Stimulated activated CD8-positive, alpha-beta memory T cell treated with anti-CD3 and anti-CD28 coated beads, Interleukin-2, amount 100 ng/mL, for 48 hours (primary cell): ENCODE measurements around the gene GAB2.
"Not testable (repeated sequence)": the region's sequence is repeated elsewhere in the genome, so short reads cannot be mapped to it uniquely, and the experiment has no call there.

Experiments used
- DNase-seq, 2 donors: peaks; one replicate each; pipeline ENCODE4 v3.0.0-alpha.2; 2020; ENCODE audit warnings: low read depth in 2 of 2

The GAB2 gene

DNA sequence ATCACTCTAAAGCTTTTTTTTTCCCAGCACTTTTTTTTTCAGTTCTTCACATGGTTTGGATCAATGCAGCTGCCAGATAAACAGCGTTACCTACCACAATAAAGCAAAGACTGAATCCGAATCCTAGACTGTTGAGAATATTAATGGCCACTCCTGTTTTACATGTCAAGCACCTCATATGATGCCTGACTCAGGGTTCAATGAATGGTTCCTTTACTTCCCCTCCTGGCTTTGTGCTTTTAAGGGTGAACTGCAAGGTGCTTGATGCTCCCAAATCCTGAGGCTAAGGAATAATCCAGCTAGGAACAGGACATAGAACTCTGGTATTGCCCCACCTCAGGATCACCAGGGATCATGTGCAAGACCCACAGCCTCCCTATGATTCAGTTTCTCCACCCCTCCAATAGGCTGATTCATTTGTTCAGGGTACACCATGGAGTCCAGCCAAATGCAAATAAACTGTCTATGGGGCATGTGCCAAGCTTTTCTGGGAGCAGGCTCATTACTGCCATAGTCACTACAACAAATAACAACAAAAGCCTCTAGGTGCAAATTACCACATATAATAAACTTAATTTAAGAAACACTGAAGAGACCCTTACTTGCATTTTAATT is 104.3 kb downstream of the GAB2 start:
- DNase-seq: no peak

- DNase-seq: no peak
Measured at GRCh38 chr11:78312712-78313111, 104.9 kb downstream of the GAB2 start.

DNA sequence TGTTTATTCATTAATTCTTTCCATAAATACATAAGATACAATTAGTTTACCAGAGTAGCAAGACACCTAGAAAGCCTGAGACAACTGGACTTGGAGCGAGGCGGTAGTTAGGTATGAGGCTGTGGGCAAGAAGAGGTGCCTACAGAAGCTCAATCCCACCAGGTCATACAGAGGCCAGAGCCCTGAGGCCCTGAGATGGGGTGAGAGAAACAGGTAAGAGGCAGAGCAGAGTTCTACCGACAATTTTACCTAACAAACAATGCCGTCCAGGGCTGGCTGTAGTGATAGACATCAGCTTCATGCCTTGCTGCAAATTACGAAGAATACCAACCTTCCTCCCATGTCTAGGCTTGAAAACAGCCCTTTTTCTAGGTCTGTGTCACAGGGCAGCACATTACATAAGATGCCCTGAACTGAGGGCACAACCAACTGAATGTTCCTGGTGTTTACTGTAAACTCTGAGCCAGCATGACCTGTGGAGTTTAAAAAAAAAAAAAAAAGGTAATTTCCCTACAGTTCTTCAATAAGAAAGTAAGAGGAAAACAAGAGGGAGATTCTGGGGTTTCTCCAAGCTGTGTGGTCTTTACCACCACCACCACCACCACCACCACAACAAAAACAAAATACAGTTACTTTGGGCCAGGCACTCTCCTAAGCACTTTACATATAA is 105.8 kb downstream of the GAB2 start:
- DNase-seq: no peak

GRCh38 chr11:78310500-78310909 is 107.1 kb downstream of the GAB2 start:
- no peak for DNase-seq

- DNase-seq: no peak
Measured at GRCh38 chr11:78304201-78304600, 113.4 kb downstream of the GAB2 start.

DNA sequence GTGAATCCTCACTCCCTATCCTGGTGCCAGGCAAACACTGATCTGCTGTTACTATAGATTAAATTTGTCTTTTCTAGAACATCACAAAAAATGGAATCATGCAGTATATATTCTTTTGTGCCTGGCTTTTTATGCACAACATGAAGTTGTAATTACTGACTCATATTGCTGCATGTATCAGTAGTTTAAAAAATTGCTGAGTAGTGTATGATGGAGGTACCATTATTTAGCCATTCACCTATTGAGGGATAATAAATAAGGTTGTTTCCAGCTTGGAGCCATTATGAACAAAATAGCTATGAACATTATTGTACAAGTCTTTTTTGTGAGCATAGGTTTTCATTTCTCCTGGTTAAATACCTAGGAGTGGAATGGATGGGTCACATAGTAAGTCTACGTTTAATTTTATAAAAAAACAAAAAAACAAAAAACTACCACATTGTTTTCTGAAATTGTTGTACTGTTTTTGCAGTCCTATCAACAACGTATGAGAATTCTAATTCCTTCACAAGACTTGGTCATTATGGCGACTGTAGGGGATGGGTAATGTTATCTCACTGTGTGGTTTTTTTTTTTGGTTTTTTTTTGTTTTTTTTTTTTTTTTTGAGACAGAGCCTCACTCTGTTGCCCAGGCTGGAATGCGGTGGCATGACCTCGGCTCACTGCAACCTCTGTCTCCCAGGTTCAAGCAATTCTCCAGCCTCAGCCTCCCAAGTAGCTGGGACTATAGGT is 117.3 kb downstream of the GAB2 start:
- no peak for DNase-seq

DNA sequence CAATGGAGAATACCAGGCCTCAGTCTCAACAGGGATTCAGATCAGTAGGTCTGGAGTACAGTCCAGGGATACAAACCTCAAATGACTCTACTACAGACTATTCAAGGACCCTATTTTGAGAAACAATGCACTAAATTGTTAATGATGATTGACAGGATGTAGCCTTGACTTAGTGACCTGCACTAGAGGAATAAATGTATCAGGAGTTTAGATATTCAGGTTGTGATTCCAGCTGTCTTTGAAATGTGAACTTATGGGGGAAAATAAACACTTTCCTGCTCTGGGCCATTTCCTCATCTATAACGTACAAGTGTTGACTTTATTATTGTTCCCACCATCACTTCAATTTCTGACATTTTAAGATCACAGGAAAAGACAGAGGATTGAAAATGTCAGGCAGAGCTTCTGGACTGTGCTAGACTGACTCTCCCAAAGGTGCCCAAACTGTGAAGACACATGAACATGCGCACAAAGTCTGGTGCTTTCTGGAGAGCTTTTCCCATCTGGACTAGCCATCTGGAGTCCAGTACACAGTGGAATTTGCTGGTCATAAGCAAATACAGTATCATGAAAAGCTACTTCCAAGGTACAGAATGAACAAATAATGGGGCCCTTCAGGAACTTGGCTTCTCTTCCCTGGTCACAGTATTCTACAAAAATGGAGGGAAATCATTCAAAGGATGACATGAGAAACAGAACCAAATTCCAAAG is 118.5 kb downstream of the GAB2 start:
- no peak for DNase-seq

GRCh38 chr11:78298291-78298771 is 119.3 kb downstream of the GAB2 start:
- no peak for DNase-seq

DNA sequence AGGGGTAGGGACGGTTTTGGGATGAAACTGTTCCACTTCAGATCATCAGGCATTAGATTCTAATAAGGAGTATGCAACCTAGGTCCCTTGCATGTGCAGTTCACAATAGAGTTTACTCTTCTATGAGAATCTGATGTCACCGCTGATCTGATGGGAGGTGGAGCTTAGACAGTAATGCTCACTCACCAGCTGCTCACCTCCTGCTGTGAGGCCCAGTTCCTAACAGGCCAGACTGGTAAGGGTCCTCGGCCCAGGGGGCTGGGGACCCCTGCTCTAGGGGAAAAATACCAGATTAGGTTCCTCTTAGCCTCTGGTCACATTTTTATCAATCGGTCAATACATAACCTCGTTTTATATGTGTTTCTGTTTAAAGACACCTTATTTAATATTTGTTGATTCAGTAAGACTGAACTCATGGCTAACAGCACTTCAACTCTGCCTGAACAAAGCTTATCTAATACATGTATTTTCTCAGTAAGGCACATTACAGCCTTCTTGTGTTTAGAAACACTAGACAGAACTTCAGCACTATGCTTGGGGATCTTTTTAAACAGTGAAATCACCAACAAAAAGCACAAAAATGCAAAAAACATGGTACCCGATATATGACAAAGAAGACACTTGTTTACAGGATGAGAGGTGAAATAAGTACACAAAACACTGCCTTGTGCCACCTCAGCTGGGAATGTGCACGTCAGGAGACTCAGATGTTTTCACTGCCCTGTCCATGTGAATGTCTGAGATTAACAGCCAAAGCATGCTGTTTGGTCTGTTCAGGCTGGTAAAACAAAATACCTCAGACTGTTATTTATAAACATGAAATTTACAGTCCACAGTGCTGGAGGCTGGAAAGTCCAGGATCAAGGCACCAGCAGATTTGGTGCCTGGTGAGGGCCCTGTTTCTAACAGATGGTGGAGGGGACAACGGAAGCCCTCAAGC is 121.4 kb downstream of the GAB2 start:
- DNase-seq: no peak

GRCh38 chr11:78295347-78295746 is 122.3 kb downstream of the GAB2 start:
- no peak for DNase-seq

DNA sequence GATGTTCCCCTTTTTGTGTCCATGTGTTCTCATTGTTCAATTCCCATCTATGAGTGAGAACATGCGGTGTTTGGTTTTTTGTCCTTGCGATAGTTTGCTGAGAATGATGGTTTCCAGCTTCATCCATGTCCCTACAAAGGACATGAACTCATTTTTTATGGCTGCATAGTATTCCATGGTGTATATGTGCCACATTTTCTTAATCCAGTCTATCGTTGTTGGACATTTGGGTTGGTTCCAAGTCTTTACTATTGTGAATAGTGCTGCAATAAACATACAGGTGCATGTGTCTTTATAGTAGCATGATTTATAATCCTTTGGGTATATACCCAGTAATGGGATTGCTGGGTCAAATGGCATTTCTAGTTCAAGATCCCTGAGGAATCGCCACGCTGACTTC is 123.5 kb downstream of the GAB2 start:
- not testable (repeated sequence) for DNase-seq

GRCh38 chr11:78293536-78293935 is 124.1 kb downstream of the GAB2 start:
- no peak for DNase-seq

- DNase-seq: no peak
Measured at GRCh38 chr11:78292109-78292803, 125.4 kb downstream of the GAB2 start.

DNA sequence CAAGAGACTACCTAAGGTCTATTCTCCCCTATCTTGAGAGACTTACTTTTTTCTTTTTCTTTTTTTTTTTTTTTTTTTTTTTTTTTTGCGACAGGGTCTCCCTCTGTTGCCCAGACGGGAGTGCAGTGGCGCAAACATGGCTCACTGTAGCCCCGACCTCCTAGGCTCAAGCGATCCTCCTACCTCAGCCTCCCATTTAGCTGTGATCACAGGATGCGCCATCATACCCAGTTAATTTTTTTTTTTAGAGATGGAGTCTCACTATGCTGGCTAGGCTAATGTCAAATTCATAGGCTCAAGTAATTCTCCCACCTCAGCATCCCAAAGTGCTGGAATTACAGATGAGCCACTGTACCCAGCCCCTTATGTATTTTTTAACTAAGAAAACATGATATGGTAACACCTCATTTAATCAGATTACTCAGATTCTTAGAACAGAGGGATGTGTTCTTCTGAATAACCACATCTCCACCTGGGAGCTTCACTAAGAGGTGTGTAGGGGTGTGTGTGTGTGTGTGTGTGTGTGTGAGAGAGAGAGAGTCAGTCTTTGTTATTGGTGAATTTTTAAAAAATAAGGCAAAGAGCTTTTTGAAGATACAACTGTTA is 126.0 kb downstream of the GAB2 start:
- no peak for DNase-seq

- no peak for DNase-seq
Measured at GRCh38 chr11:78290293-78291176, 127.1 kb downstream of the GAB2 start.

- DNase-seq: no peak
Measured at GRCh38 chr11:78289552-78290292, 127.9 kb downstream of the GAB2 start.

DNA sequence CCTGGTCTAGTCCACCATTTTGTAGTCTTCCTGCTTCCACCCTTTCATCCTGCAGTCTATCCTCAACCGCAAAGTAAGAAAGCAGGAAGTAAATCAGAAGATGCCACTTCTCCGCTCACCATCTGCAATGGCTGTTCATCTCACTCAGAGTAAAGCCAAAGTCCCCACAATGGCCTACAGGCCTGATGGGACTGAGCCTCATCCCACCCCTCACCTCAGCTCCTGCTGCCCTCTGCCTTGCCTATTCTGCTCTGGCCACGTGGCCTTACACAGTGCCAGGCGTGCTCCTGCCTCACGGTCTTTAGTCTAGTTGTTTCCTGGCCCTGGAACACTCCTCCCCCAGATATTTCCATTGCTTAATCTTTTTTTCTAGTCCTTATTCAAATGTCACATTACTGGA is 133.4 kb downstream of the GAB2 start:
- no peak for DNase-seq

DNA sequence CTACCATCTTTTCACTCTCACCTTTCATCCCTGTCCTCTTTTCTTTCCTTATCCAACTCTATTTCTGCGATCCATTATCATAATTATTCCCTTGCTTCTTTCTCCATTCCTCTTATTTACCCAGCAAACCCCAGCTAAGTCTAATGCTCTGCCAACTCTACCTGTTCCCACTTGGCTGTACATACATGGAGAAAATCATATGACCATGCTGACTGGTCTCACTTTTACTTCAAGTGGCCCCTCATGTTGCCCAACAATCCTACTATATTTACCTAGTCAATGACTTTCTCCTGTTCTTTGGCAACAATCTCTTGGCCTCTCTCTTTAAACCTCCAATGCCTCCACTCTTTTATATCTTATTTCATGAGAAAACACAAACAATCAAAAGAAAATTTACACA is 134.8 kb downstream of the GAB2 start:
- no peak for DNase-seq
